Suprapubic skin (tissue), 4 donors: ENCODE measurements around the gene LRCH1.

Source experiments
- POLR2A ChIP-seq, 2 donors: fragments of 450-650 bp; IDR thresholded peaks; one replicate each; pipeline ENCODE4 v1.6.1; 2017; ENCODE audit warnings: antibody characterized with exemption in 2 of 2, mild to moderate bottlenecking in 2 of 2, moderate library complexity in 2 of 2
- POLR2AphosphoS5 ChIP-seq, 3 donors: sonication (generic); formaldehyde crosslinking; IDR thresholded peaks; one replicate each; pipeline ENCODE4 v1.6.1; 2017; ENCODE audit warnings: antibody characterized with exemption in 3 of 3
- TF ChIP-seq, protein P1 (sequence below), 2 donors: fragments of 200-600 bp in 1 of 2; fragments of 450-650 bp in 1 of 2; sonication (generic) in 1 of 2; IDR thresholded peaks; one replicate each; pipeline ENCODE4 v1.5.1; 2016 to 2019; ENCODE audit warnings: antibody characterized with exemption in 2 of 2, mild to moderate bottlenecking in 1 of 2, moderate library complexity in 1 of 2

DNA sequence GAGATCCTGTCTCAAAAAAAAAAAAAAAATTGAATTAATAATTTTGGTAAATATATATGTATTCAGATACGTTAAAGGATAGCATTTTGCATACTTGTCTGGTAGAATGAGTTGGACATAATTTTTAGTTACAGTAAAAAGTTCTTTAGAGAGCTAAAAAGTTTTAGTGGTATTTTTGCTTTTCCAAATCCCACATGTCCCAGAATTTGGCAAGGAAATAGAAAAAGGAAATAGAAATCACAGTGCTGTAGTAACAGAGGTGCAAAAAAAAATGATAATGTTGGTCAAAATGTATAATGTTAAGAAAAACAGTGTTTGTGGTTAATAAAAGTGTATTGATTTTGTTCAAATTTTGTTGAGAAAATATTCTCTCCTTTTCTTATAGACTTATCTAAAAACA, 96.8 kb downstream of the LRCH1 start:
- TF ChIP-seq, protein P1, sequence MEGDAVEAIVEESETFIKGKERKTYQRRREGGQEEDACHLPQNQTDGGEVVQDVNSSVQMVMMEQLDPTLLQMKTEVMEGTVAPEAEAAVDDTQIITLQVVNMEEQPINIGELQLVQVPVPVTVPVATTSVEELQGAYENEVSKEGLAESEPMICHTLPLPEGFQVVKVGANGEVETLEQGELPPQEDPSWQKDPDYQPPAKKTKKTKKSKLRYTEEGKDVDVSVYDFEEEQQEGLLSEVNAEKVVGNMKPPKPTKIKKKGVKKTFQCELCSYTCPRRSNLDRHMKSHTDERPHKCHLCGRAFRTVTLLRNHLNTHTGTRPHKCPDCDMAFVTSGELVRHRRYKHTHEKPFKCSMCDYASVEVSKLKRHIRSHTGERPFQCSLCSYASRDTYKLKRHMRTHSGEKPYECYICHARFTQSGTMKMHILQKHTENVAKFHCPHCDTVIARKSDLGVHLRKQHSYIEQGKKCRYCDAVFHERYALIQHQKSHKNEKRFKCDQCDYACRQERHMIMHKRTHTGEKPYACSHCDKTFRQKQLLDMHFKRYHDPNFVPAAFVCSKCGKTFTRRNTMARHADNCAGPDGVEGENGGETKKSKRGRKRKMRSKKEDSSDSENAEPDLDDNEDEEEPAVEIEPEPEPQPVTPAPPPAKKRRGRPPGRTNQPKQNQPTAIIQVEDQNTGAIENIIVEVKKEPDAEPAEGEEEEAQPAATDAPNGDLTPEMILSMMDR (IDR thresholded peaks at IDR 0.05), result no peak
- TF ChIP-seq POLR2A (IDR thresholded peaks at IDR 0.05) (no peak), POLR2AphosphoS5 (IDR thresholded peaks at IDR 0.05) (no peak)
